Effector memory CD4-positive, alpha-beta T cell (primary cell): Measurements from ENCODE around the gene EPN2.

Source experiments
- DNase-seq, 3 donors: peaks; one replicate each; pipeline ENCODE4 v3.0.0-alpha.2; 2020
- H3K27ac ChIP-seq: 2 replicates; pipeline ENCODE4 v1.7.0; 2013; ENCODE audit warnings: mild to moderate bottlenecking, low read length, moderate library complexity; ENCODE audit not compliant: insufficient read depth, poor library complexity, severe bottlenecking
- H3K27me3 ChIP-seq: replicated peaks from 2 replicates; pipeline ENCODE4 v1.7.0; 2013; ENCODE audit warnings: mild to moderate bottlenecking, low read length; ENCODE audit not compliant: insufficient read depth, control insufficient read depth, poor library complexity, severe bottlenecking
- H3K36me3 ChIP-seq: 2 replicates; pipeline ENCODE4 v1.7.0; 2013; ENCODE audit warnings: mild to moderate bottlenecking, low read length, moderate library complexity; ENCODE audit not compliant: control insufficient read depth, insufficient read depth
- H3K4me1 ChIP-seq: 2 replicates; pipeline ENCODE4 v1.7.0; 2013; ENCODE audit warnings: low read length, mild to moderate bottlenecking; ENCODE audit not compliant: control insufficient read depth, insufficient read depth, poor library complexity, severe bottlenecking
- H3K4me3 ChIP-seq: 2 replicates; pipeline ENCODE4 v1.7.0; 2013; ENCODE audit warnings: low read length, low read depth, mild to moderate bottlenecking; ENCODE audit not compliant: insufficient read depth, poor library complexity, severe bottlenecking
- H3K9me3 ChIP-seq: 2 replicates; pipeline ENCODE4 v1.7.0; 2013; ENCODE audit warnings: mild to moderate bottlenecking, low read length, moderate library complexity; ENCODE audit not compliant: control insufficient read depth

The EPN2 gene

GRCh38 chr17:19384723-19385391 is 147.7 kb downstream of the EPN2 start:
- H3K27me3 ChIP-seq, result no peaks in the 10 kb centered on the region
- no peaks in the 10 kb centered on the region for H3K9me3 ChIP-seq
- no peak overlapping the region for H3K27ac ChIP-seq
- peaks cover 22% of the 10 kb centered on the region for H3K36me3 ChIP-seq
- DNase-seq, result no peak
- no peak overlapping the region for H3K4me3 ChIP-seq
- no peaks in the 10 kb centered on the region for H3K4me1 ChIP-seq

GRCh38 chr17:19385521-19385983 is 148.4 kb downstream of the EPN2 start:
- Histone ChIP-seq H3K27me3 (no peaks in the 10 kb centered on the region), H3K4me1 (no peaks in the 10 kb centered on the region), H3K36me3 (peaks cover 18% of the 10 kb centered on the region), H3K9me3 (no peaks in the 10 kb centered on the region), H3K27ac (no peak overlapping the region), H3K4me3 (no peak overlapping the region)
- no peak for DNase-seq
